T-helper 1 cell (primary cell): ENCODE measurements around the gene CSTF2T.
A peak's percentile ranks its signal among the peaks of the same experiment; 100 is the strongest.

ENCODE experiments used
- DNase-seq, 5 donors: peaks; one replicate each; pipeline ENCODE4 v3.0.0-alpha.2; 2012 to 2020
- total RNA-seq, 4 donors: gene quantifications; one replicate each; lab custom pipeline; 2026; lab: John Stamatoyannopoulos, UW

Gene CSTF2T
- 40.3 to 55.7 (median 44.4) reads per million in 4 donors for total RNA-seq

GRCh38 chr10:51699475-51700227 is at the start of gene CSTF2T:
Gene CSTF2T (minus strand): TSS chr10:51699595. CDS start chr10:51699549, 46 bp downstream.
- DNase-seq = peak; percentile 74 to 95 (median 87)

DNA sequence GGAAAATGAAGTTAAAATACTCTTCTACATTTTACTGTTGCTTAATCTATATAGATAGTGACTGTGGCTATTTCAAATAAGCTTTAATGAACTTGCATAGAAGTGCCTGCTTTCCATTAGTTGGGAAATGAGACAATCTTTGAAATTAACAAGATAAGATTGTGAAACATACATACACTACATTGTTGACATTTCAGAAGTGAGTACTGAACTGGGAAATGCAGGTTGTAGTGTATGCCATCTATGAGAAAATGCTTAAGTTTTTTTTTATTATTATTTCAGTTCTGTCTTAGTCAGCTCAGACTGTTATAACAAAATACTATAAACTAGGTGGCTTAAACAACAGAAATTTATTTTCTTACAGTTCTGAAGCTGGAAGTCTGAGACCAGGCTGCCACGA is 49.6 kb upstream of the CSTF2T start:
- DNase-seq = no peak

DNA sequence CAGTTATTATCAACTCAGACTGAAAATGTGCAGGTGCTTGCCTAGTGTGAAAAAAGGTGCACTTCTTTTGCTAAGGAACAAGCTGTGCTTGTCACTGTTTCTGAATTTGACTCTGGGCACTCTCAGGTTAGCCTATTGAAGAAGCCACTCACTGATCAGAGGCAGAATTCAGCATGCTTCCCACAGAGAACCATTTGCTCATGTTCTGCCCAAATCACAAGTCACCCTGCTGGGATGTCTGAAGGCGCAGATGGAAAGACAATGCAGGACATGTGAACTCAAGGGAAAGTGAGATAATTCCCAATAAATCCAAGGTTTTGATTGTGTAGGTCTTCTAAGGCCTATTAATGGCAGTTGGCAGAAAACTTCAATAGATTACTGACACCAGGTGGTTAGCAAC is 47.8 kb upstream of the CSTF2T start:
- no peak for DNase-seq

GRCh38 chr10:51745397-51745796 is 46.0 kb upstream of the CSTF2T start:
- no peak for DNase-seq

- DNase-seq = no peak
These were observed 45.0 kb upstream of the CSTF2T start for GRCh38 chr10:51744235-51745000.

DNA sequence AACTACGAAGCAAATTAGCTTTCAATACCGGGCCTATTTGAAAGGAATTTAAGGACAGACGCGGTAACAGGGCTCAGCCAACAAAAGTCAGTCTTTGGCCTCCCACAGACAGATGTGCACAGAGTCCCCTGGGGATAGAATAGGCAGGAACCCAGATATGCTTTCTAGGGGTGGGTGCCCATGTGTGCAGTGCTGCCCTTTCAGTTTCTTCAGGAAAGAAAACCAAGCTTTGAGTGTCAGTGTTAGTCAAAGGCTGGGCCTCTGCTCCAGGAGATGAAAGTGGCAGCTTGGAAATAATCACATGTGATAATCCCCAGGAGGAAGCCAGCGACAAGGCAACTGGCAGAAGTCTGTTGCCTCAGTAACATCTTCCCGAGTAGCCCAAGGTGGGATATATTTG is 43.8 kb upstream of the CSTF2T start:
- no peak for DNase-seq

GRCh38 chr10:51733057-51733456 is 33.7 kb upstream of the CSTF2T start:
- DNase-seq = no peak

GRCh38 chr10:51729822-51730555 is 30.6 kb upstream of the CSTF2T start:
- no peak for DNase-seq

- no peak for DNase-seq
These were observed 24.6 kb upstream of the CSTF2T start for GRCh38 chr10:51724038-51724437.

- no peak for DNase-seq
These were observed 19.5 kb upstream of the CSTF2T start for GRCh38 chr10:51718804-51719291.

- DNase-seq = no peak
These were observed 17.6 kb upstream of the CSTF2T start for GRCh38 chr10:51716981-51717380.

DNA sequence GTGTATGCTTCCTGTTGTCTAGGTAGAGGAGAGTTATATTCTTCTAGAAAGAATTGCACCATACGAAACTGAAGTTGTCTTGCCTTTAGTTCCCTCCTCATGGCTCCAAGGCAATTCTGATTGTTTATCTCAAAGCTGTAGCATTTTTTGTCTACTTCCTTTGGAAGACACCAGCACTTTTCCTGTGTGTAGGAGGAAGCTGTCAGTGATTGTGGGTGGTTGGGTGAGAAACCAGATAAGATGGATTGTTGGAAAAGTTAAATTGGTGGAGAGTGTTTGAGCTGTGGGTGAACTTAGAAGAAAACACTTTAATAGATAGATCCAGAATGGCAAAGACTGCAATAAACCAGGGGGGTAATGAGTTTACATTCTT is 12.1 kb upstream of the CSTF2T start:
- no peak for DNase-seq

DNA sequence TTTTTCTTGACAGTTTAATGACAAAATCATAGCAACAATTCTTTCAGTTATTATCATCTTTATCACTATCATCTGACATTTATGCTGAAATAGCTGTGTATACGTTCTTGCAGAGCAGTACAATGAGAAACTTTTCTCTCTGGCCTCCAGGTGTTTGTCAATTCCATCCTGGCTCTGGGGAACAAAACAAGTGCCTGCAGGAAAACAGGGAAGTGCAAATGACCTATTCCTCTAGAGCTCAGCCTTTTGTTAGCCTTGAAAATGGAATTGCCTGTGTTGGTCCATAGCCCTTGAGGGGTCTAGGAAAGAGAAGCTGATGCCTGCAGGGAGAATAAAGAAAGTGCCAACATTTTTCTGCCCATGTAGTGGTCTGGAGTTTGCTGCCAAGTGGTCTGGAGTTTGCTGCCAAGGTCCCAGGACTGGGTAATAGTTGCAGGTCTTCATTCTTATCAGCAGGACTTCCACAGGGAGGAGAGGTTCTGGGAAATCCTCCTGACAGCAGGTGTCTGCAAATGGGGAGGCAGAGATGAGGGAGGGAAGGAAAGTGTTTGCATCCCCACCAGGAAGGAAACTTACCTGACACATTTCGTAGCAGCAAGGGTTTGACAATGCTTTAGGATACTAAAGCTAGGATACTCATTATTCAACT is 10.1 kb upstream of the CSTF2T start:
- no peak for DNase-seq

DNA sequence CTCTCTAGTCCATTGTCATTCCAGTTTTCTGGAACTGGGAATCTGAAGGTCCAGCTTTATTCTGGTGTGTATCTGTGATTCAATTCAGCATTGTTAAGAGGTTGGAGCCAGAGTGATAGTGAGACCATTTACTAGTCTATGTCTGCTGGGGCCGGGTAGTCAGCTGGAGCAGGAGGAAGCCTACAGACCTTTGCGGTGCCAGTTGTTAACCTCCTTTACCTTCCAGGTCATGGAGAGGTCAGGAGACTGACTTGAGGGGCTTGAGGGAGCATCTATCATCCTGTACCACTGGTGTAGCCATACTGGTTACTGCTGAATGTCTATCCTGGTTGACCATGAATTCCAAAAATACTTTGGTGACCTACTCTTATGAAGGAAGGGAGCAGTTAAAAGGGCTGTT is 9.2 kb upstream of the CSTF2T start:
- no peak for DNase-seq

- DNase-seq = peak in 1 of 5 donors; percentile 55
These were observed 8.5 kb upstream of the CSTF2T start for GRCh38 chr10:51707821-51708424.

GRCh38 chr10:51707392-51707791 is 8.0 kb upstream of the CSTF2T start:
- DNase-seq = peak in 1 of 5 donors; percentile 75

DNA sequence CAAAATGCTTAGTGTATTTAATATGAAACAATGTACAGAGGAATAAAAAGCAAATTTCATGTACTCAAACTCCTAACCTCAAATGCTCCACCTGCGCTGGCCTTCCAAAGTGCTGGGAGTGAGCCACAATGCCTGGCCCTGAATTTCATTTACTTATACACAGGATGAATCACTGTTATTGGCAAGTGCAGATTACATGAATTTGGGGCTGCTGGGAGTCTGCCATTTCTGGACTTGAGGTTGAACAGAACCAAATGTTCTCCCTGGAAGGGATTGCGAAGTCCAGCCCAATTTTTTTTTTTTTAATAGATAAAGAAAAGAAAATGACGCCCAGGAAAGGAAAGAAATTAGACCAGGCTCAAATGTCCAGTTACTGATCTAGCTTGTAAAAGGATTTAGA is 6.8 kb upstream of the CSTF2T start:
- DNase-seq = no peak

GRCh38 chr10:51705774-51706173 is 6.4 kb upstream of the CSTF2T start:
- DNase-seq = peak in 1 of 5 donors; percentile 39

DNA sequence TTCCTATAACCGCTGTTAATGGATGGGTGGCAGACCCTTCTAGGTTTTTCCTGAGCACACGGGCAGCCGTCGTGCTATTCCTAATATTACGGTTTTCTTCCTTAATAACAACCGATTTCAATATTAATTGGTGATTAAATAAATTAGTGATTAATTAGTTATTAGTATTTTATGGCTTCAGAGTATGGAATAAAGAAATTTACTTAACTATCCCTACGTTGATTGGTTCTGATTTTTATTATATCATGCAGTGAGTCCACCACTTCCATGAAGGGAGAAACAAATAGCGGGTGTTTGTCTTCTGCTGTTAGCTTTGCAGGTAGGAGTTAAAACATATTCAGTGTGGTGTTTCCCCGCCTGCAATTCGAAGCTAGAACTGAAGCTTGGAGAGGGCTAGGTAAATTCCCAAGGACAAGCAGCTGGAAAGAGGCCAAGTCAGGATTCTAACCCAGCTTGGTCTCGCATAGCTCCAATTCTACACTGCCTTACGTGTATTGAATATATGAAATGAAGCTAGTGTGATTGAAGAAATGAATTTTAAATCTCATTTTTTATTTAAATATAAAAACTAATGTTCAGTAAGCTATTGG is 928 bp upstream of the CSTF2T start:
- peak in 1 of 5 donors; percentile 23 for DNase-seq

GRCh38 chr10:51699145-51699474 is 285 bp downstream of the CSTF2T start:
- DNase-seq = no peak

DNA sequence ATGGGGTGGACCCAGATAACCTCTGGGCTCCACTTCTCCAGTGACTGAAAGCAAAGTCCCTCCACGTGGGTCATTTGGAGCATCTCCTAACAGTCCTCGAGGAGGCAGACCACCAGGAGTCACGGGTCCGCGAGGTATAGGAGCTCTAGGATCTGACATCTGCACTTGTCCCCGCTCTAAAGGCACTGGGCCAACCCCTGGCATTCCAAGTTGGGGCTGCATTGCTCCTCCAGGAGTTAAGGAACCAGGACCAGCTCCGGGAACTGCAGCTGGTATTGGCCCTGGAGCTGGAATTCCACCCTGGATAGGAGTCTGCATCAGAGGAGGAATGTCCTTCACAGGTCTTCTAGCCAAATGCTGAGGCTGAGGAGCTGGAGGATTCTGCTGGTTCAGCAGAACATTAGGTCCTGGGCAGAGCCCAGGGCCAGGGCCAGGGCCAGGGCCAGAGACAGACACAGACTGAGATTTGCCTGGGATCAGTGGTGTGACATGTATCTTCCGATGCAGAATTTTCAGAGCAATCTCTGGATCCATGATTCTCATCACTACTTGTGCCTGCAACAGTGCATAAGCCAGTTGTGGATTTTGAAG is 827 bp downstream of the CSTF2T start:
- no peak for DNase-seq

GRCh38 chr10:51696251-51696650 is 3.1 kb downstream of the CSTF2T start:
- DNase-seq = no peak
